Pancreas (tissue), 10 donors: ENCODE measurements around the gene ACVRL1. TPM values are rescaled to one million over a fixed set of nuclear protein-coding genes. Genes with fewer than 3 reads are reported as not detected.

Experiments
- ATAC-seq, 4 donors: fragments of 200-7000 bp; cut with Tn5 transposase; one replicate each; pipeline versions ENCODE4 v1.8.0 to v1.9.1; 2020; ENCODE audit warnings: mild to moderate bottlenecking in 4 of 4, moderate library complexity in 4 of 4
- DNase-seq, 6 donors: peaks; one replicate each; pipeline ENCODE4 v3.0.0-alpha.2; 2020
- FAIRE-seq: peaks from 2 replicates; lab custom pipeline; 2012; peaks lifted over from hg19 to GRCh38; lab: Jason Lieb, UNC
- H3K27ac ChIP-seq, 4 donors: fragments of 200-600 bp; sonication (generic); 1 replicate in 3 of 4; 2 replicates in 1 of 4; pipeline versions ENCODE4 v1.5.0 to v1.8.0; 2020
- H3K27me3 ChIP-seq, 4 donors: fragments of 200-600 bp; one replicate each; pipeline ENCODE4 v1.8.0; 2021
- H3K36me3 ChIP-seq, 3 donors: fragments of 200-600 bp; sonication (generic) in 1 of 3; one replicate each; pipeline versions ENCODE4 v1.5.0 to v1.8.0; 2020 to 2021
- H3K4me1 ChIP-seq, 3 donors: fragments of 200-600 bp; one replicate each; pipeline ENCODE4 v1.8.0; 2021
- H3K4me3 ChIP-seq, 4 donors: fragments of 200-600 bp; sonication (generic) in 2 of 4; one replicate each; pipeline versions ENCODE4 v1.5.0 to v1.8.0; 2020 to 2021
- H3K9me3 ChIP-seq, 4 donors: fragments of 200-600 bp; one replicate each; pipeline ENCODE4 v1.8.0; 2021
- CTCF ChIP-seq, 4 donors: fragments of 200-600 bp; sonication (generic) in 3 of 4; IDR thresholded peaks; one replicate each; pipeline versions ENCODE4 v1.5.0 to v1.8.0; 2021; ENCODE audit warnings: antibody characterized with exemption in 4 of 4
- WGBS, 2 donors: extraction: QIAGEN DNeasy Blood & Tissue Kit; methylation state at CpG; one replicate each; pipeline ENCODE4 v1.1.7; 2013; 5-methylcytosine and 5-hydroxymethylcytosine counted together
- intact Hi-C, 3 donors: fragments of 100-400 bp; cut with DNase I; formaldehyde crosslinking; loops; one replicate each; pipeline versions ENCODE4 v1.11.1 to v1.14.2; 2022
- polyA plus RNA-seq, 2 donors: library from polyadenylated mRNA; stranded (reverse); fragments of 200-250 nt; gene quantifications; one replicate each; pipeline ENCODE4 v1.2.3, GENCODE V29; 2013
- total RNA-seq, 6 donors: library from RNA; stranded (reverse); fragmentation: NEBNext Ultra II Directional in 4 of 6; extraction: Animal tissue kit (Norgen Biotek cat#: 25700) in 4 of 6; gene quantifications; one replicate each; pipeline versions ENCODE4 v1.2.1 to v1.2.4, GENCODE V29; 2021 to 2023
- donor health status: healthy with polysubstance abuse.
- donor health status: DM: no; HTN: no; CAD: no; lungs with moderate emphysema.
- donor health status: DM: no; HTN: no; CAD: no.
- donor health status: control.
- donor health status: control.
- donor health status: Bipolar disorder and iron deficiency.
- donor health status: DM: yes; HTN: yes; CAD: no.
- donor health status: DM: no; HTN: no; CAD: no.
- donor health status: DM: no; HTN: no; CAD: no.
- donor health status: DM: yes; HTN: yes; CAD: no.

ACVRL1 gene
- total and polyA plus RNA-seq, 8 donors: 6.6 to 20.8 (median 13.1) TPM

- H3K27ac ChIP-seq: no peak overlapping the region
- peaks cover 0 to 3% (median 0%) of the 10 kb centered on the region in 3 donors for H3K4me1 ChIP-seq
- TF ChIP-seq CTCF (IDR thresholded peaks at IDR 0.05): no peak
- FAIRE-seq: no peak
- H3K36me3 ChIP-seq: no peaks in the 10 kb centered on the region
- DNase-seq: no peak
- intact Hi-C loops: no loop called here
- no peak for ATAC-seq
- 89 to 95% methylated on average over 6 of the region's 6 CpGs for WGBS, 2 donors
- H3K9me3 ChIP-seq: no peaks in the 10 kb centered on the region
- no peaks in the 10 kb centered on the region for H3K27me3 ChIP-seq
- no peak overlapping the region for H3K4me3 ChIP-seq
Measured at GRCh38 chr12:51942501-51943000, 35.2 kb downstream of the ACVRL1 start.

DNA sequence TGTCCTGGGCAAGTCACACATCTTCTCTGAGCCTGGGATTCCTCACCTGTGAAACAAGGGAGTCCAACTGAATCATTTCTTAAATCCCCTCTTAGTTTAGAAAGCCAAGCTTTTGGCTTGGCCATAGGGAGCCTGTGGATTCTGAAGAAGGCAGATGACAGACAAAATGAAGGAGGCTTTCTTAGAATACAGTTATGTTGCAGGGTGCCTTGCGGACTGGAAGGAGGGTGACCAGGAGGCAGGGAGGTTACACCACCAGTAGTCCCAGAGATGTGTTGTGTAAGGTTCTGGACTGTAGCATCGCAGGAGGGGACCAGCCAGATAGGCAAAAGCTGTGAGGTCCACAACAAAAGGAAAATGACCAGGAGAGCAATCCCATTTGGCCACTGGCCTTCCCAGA lies 36.0 kb downstream of the ACVRL1 start:
- Histone ChIP-seq H3K4me3 (no peak overlapping the region), H3K36me3 (no peaks in the 10 kb centered on the region), H3K27ac (no peak overlapping the region), H3K9me3 (no peaks in the 10 kb centered on the region), H3K4me1 (peaks cover 0 to 3% (median 0%) of the 10 kb centered on the region in 3 donors), H3K27me3 (no peaks in the 10 kb centered on the region)
- FAIRE-seq: no peak
- ATAC-seq: no peak
- 98 to 100% methylated on average over 2 of the region's 2 CpGs for WGBS, 2 donors
- intact Hi-C loops: no loop called here
- DNase-seq: no peak
- no peak for TF ChIP-seq CTCF (IDR thresholded peaks at IDR 0.05)

DNA sequence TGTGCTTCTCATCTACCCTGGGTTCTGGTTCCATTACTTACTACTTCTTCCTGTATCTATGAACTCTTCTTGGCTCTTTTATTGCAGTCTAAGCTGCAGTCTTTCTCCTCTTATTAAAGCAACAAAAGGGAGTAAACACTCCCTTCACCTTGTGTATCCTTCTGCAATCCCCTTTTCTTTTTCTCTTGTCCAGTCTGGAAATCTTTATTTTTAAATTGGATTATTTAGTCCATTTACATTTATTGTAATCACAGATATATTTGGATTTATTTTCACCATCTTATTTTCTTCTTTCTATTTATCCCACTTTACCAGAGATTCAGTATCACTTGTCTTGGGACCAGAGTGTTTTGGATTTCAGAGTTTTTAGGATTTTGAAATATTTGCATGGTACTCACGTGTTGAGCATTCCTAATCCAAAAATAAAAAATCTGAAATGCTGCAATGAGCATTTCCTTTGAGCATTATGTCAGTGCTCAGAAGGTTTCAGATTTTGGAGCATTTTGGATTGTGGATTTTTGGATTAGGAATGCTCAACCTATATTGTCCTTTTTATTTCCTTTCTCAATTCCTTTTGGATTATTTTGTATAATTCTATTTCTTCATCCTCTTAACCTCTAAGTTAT lies 37.4 kb downstream of the ACVRL1 start:
- Histone ChIP-seq H3K27me3 (no peaks in the 10 kb centered on the region), H3K4me1 (peaks cover 0 to 3% (median 0%) of the 10 kb centered on the region in 3 donors), H3K9me3 (no peaks in the 10 kb centered on the region), H3K36me3 (no peaks in the 10 kb centered on the region), H3K27ac (no peak overlapping the region), H3K4me3 (no peak overlapping the region)
- WGBS, 2 donors: 92 to 95% methylated on average over 1 of the region's 1 CpG
- no peak for TF ChIP-seq CTCF (IDR thresholded peaks at IDR 0.05)
- ATAC-seq (no peak), FAIRE-seq (no peak), DNase-seq (no peak)
- intact Hi-C loops: no loop called here

GRCh38 chr12:51947246-51947996 lies 40.1 kb downstream of the ACVRL1 start:
- no peaks in the 10 kb centered on the region for H3K9me3 ChIP-seq
- TF ChIP-seq CTCF (IDR thresholded peaks at IDR 0.05): no peak
- no peak overlapping the region for H3K27ac ChIP-seq
- ATAC-seq (no peak), DNase-seq (no peak), FAIRE-seq (no peak)
- peaks cover 0 to 4% (median 0%) of the 10 kb centered on the region in 3 donors for H3K4me1 ChIP-seq
- 89 to 95% methylated on average over 8 of the region's 8 CpGs for WGBS, 2 donors
- H3K27me3 ChIP-seq: no peaks in the 10 kb centered on the region
- H3K4me3 ChIP-seq: no peak overlapping the region
- H3K36me3 ChIP-seq: no peaks in the 10 kb centered on the region
- intact Hi-C loops: no loop called here

DNA sequence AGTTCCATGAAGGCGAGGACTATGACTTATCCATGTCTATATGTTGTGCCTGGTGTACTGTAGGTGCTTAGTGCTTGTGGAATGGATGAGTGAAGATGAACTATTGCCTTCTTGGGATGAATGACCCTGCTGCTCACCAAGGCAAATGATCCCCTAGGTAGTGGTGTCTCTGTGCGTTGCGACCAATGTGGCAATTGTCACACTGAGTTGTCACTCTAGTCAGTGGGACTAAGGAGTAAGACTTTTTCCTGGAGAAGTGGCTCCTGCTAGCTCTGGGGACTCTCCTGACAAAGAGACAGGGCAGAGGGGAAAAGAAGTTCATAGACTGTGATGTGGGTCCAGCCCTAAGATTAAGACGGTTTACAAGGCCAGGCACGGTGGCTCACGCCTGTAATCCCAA lies 40.8 kb downstream of the ACVRL1 start:
- Histone ChIP-seq H3K36me3 (no peaks in the 10 kb centered on the region), H3K4me1 (peaks cover 0 to 4% (median 0%) of the 10 kb centered on the region in 3 donors), H3K4me3 (no peak overlapping the region), H3K9me3 (no peaks in the 10 kb centered on the region), H3K27ac (no peak overlapping the region), H3K27me3 (no peaks in the 10 kb centered on the region)
- FAIRE-seq (no peak), ATAC-seq (no peak), DNase-seq (no peak)
- intact Hi-C loops: no loop called here
- TF ChIP-seq CTCF (IDR thresholded peaks at IDR 0.05): no peak
- WGBS, 2 donors: 88 to 95% methylated on average over 6 of the region's 6 CpGs
